GM10847 (cell line): ENCODE measurements around the gene CDCA5.

Experiments used
- POLR2A ChIP-seq: IDR thresholded peaks from 2 replicates; pipeline ENCODE4 v1.6.1; 2011; ENCODE audit not compliant: insufficient read length; ENCODE audit errors: extremely low read depth

The CDCA5 gene

DNA sequence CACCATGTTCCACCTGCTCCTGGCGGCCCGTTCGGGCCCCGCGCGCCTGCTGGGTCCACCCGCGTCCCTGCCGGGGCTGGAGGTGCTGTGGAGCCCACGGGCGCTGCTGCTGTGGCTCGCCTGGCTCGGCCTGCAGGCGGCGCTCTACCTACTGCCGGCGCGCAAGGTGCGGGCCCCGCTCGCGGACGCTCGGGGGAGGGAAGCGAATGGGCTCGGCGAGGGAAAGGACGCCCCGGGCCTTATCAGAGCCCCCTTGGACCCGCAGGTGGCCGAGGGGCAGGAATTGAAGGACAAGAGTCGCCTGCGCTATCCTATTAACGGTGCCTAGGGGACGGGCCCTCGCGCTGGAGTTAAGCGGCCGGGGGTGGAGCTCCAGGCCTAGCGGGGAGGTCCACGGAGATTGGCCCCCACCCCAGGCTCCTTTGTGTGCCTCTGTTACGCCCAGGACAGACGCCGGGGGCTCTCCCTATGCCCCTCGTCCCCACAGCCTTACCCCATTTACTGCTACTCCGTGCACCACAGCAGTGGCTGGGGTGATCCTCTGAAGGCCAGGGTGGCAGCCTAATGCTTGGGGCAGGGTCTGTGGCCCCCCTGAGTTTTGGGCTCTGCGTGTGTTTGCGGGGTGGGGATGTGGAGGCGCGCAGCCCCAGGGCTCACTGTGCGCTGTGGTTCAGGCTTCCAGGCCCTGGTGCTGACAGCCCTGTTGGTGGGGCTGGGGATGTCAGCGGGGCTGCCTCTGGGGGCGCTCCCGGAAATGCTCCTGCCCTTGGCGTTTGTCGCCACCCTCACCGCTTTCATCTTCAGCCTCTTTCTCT is 28.9 kb upstream of the CDCA5 start:
- no peak for TF ChIP-seq POLR2A

DNA sequence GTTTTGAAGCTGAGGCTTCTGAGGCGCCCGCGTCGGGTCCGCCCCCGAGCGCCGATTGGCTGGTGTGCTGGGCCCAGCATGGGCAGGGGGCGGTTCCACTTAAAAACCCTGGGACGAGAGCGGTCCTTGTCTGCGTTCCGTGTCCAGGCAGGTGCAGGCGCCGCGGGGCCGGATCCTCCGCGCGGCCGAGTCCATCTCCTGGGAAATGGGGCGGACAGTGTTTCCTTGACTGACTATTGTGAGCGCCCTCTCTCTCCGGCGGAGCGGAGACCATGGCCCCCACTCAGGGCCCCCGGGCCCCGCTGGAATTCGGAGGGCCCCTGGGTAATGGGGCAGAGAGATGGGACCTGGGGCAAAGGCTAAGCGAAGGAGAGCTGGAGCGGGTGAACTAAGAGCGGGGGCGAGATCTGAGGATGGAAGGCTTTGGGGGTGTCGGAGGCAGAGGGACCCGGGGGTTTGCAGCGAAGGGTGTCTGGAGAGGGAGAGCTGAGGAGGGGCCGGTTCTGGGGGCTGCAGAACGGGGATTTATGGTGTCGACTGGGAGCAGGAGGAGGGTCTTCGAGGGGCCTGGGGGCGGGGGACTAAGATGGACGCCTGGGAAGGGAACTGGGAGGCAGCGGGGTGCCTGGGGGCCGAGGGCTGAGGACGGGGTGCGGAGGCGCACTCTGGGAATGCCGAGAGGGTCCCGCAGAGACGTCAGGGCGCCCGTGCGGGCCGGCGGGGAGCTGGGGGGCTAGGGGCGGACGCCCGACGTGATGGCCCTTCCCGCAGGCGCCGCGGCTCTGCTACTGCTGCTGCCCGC is 28.1 kb upstream of the CDCA5 start, which contains the start of gene TM7SF2:
Gene TM7SF2, plus strand, starts transcription at position 129 of the 802 bp plus-strand sequence. Its CDS starts 144 bp downstream, at position 273.
- peak; percentile 97 for TF ChIP-seq POLR2A

DNA sequence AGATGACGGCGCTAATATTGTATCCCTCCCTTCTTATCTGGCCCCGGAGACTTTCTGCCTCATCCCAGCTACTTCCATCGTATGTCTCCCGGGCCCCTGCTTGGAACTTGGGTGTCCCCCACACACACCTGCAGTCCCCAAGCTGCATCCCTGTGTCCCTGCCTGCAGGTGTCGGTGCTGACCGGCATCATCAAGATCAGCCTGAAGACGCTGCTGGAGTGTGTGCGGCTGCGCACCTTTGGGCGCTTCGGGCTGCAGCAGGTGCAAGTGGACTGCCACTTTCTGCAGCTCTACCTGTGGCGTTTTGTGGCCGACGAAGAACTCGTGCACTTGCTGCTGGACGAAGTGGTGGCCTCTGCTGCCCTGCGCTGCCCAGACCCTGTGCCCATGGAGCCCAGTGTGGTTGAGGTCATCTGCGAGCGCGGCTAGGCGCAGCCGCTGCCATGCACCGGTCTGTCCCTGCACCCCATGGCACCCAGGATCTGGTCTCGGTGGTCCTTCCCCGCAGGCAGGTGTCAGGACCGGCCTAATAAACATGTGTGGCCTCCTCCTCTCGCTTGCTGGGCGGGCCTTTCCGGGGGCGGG is 27.4 kb upstream of the CDCA5 start:
- no peak for TF ChIP-seq POLR2A

DNA sequence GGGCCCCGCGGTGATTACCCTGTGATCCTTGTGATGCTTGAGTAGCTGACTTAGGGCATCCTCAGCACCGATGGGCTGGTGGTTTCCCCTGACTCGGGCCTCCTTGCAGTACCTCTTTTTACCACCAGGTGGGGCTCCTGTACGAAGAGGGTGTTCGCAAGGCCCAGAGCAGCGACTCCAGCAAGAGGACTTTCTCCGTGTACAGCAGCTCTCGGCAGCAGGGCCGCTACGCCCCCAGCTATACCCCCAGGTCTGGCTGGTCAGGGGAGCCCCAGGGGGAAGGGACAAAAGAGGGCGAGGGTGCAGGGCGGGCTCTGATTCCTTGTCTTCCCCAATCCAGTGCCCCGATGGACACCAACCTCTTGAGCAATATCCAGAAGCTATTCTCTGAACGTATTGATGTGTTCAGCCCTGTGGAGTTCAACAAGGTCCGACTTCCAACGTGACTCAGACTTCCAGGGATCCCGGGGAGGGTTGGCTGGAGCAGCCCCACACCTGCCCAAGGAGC is 26.6 kb upstream of the CDCA5 start:
- TF ChIP-seq POLR2A = no peak

DNA sequence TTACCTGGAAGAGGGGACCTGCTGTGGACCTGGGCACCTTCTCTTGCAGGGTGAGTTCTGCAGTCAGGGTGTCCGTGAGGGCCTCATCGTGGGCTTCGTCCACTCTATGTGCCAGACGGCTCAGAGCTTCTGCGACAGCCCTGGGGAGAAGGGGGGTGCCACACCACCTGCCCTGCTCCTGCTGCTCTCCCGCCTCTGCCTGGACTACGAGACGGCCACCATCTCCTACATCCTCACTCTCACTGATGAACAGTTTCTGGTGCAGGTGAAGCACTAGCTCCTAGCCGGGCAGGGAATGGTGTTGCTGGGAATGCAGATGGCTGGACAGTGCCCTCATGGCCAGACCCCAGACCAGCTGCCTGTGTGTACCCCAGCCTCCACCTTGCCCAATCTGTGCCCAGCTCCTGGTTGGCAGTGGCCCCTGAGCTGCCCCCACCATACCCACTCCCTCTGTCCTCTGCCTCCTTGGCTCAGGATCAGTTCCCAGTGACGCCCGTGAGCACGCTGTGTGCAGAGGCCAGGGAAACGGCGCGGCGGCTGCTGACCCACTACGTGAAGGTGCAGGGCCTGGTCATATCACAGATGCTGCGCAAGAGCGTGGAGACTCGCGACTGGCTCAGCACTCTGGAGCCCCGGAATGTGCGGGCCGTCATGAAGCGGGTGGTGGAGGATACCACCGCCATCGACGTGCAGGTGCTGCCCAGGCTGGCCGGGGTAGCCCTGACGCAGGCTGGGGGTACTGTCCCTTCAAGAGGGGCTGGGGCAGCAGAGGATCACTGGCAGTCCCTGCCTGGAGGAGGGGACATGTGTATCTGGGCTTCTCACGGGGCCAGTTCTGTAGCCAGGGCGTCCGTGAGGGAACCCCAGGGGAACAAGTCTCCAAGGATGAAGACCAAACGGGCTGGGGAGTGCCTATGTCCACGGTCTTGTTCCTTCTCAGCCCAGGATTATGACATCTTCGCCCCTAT is 25.7 kb upstream of the CDCA5 start:
- no peak for TF ChIP-seq POLR2A

DNA sequence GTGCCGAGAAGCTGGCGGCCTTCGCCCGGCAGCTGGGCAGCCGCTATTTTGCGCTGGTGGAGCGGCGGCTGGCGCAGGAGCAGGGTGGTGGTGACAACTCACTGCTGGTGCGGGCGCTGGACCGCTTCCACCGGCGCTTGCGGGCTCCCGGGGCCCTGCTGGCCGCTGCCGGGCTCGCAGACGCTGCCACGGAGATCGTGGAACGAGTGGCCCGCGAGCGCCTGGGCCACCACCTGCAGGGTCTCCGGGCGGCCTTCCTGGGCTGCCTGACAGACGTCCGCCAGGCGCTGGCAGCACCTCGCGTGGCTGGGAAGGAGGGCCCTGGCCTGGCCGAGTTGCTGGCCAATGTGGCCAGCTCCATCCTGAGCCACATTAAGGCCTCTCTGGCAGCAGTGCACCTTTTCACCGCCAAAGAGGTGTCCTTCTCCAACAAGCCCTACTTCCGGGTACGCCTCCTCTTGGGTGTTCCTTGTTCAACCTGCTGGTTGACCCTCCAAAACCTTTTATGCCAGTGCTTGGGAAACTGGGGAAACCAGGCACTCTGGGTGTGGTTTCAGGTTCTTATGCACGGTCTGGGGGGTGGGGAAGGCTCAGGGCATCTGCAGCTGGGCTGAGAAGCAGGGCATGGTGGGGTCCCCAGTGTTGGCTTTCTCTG is 24.8 kb upstream of the CDCA5 start:
- TF ChIP-seq POLR2A = no peak

DNA sequence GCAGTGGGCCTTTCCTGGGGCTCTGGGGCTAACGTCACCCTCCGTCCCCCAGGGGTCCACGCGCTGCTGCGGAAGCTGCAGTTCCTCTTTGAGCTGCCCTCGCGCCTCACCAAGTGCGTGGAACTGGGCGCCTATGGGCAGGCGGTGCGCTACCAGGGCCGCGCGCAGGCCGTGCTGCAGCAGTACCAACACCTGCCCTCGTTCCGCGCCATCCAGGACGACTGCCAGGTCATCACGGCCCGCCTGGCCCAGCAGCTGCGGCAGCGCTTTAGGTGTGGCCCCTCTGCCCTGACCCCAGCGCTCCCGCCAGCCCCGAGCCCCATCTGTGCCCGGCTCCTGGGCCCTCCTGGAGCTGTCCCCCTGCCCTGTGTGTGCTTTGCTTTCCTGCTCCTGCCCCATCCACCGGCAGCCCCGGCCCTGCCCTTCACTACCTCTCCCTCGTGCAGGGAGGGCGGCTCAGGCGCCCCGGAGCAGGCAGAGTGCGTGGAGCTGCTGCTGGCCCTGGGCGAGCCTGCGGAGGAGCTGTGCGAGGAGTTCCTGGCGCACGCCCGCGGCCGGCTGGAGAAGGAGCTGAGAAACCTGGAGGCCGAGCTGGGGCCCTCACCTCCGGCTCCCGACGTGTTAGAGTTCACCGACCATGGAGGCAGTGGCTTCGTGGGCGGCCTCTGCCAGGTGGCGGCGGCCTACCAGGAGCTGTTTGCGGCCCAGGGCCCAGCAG is 24.1 kb upstream of the CDCA5 start:
- no peak for TF ChIP-seq POLR2A

DNA sequence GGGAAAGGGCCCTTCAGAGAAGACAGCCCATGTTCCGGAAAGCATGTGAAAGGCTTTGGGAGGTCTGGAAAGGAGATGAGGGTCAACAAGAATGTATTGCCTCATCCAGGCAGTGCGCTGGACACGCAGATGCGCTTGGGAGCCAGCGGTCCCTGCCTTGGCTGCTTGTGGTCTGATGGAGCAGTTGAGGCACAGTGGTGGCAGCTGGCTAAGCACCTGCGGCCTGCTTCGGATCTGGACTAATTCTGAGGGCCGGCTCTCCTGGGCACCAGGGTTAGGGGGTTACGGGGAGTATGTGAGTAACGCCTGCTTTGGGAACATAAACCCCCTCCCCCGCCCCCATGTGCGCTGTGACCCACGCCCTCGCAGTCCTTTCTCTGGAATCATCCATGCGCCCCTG is 23.2 kb upstream of the CDCA5 start:
- TF ChIP-seq POLR2A = no peak

DNA sequence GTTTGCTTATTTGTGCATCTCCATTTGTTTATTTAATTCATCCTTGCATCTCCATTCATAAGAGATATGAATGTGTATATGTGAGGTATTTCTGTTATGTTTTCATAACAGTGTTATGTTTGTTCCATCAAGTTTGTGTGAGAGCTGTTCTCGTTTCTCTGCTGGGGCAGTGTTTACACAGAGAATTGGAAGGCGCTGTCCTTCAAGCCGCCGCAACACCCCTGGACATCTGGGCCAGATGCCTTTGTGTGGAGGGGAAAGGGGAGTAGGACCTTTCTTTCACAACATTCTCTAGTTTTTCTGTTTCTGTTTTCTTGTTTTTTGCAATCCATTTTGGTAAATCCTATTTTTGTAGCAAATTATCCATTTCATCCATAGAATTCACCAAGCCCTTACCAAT is 20.8 kb upstream of the CDCA5 start:
- TF ChIP-seq POLR2A = no peak

DNA sequence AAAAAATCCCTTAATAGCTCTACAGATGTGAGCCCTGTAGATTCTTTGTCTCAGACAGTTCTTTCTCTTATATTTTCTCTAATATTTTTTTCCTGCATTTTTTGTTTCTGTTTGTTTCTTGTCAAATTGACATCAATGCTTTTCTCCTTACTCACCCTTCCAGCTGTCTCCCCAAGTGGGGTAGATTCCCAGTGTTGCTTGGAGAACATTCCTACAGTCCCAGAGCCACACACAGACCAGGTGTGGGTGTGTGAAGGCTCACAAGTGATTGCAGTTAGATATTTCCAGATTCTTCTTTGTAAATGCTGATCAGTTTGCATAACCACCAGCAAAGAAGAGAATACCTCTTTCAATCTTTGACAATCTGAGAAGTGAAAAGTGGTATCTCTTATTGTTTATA is 19.6 kb upstream of the CDCA5 start:
- no peak for TF ChIP-seq POLR2A

DNA sequence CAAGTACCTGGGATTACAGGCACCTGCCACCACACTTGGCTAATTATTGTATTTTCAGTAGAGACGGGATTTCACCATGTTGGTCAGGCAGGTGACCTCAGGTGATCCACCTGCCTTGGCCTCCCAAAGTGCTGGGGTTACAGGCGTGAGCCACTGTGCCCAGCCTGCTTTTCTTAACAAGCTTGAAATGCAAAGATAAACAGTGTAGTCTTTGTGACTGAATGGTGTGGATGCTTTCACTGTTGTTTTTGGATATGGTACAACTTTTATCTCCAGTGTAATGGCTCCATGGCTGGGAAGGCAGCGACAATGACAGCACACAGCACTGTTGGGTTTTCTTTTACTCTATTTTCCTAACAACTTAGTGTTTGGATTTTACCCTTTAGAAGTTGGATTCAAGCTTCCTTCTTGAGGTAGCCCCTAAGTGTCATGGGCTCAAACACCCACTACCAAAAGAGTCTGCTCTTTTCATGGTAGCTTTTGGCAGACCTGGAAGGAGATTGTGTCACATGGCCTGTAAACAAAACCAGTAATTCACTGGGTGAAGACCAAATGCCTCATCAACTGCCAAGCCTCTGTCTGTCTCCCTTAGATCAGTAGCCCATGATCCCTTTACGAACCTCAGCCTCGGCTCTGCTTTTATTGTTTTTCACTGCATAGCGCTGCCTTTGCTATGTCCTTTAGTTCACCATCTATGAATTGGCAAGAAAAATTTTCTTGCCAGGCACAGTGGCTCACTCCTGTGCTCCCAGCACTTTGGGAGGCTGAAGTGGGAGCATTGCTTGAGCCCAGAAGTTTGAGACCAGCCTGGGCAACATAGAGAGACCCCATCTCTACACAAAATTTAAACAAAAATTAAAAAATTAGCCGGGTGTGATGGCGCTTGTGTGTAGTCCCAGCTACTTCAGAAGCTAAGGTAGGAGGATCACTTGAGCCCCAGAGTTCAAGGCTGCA is 18.6 kb upstream of the CDCA5 start:
- TF ChIP-seq POLR2A = no peak

DNA sequence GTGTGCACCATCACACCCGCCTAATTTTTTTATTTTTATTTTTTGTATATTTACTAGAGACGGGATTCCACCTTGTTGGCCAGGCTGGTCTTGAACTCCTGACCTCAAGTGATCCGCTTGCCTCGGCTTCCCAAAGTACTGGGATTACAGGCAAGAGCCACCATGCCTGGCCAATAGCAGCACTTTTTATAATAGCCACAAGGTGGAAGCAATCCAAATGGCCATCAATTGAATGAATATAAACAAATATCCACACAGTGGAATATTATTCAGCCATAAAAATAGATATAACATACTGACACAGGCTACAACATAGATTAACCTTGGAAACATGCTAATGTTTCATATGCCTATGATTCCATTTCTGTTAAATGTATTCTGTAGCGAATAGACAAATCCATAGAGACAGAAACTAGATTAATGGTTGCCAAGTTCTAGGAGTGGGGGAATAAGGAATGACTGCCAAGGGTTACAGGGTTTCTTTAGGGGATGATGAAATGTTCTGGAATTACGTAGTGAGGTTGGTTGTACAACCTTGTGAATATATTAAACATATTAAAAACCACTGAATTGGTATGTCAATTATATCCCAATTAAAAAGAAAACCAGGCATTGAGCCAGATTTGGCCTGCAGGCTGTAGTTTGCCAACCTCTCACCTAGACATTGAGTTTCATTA is 17.0 kb upstream of the CDCA5 start:
- TF ChIP-seq POLR2A = no peak
